Fibroblast of lung (primary cell): Measurements from ENCODE around the gene PTPRE. TPM values are rescaled to one million over a fixed set of nuclear protein-coding genes. Genes with fewer than 3 reads are reported as not detected.

Experiments
- DNase-seq, 2 donors: peaks; one replicate each; pipeline versions ENCODE4 v3.0.0 to v3.0.0-alpha.2; 2010; ENCODE audit warnings: low read depth in 2 of 2
- H2AFZ ChIP-seq: 2 replicates; pipeline ENCODE4 v1.5.1; 2012; ENCODE audit warnings: low read length, control low read depth, inconsistent platforms
- H3K27ac ChIP-seq: 2 replicates; pipeline ENCODE4 v1.5.1; 2011; ENCODE audit warnings: low read length, control low read depth; ENCODE audit not compliant: insufficient read depth
- H3K27me3 ChIP-seq: 2 replicates; pipeline ENCODE4 v1.5.1; 2011; ENCODE audit warnings: mild to moderate bottlenecking, low read length; ENCODE audit not compliant: control insufficient read depth, insufficient read depth
- H3K36me3 ChIP-seq: 2 replicates; pipeline ENCODE4 v1.5.1; 2011; ENCODE audit warnings: low read length; ENCODE audit not compliant: control insufficient read depth, insufficient read depth
- H3K4me1 ChIP-seq: 2 replicates; pipeline ENCODE4 v1.5.1; 2011; ENCODE audit warnings: low read length; ENCODE audit not compliant: control insufficient read depth, insufficient read depth; ENCODE audit errors: extremely low read depth
- H3K4me2 ChIP-seq: 2 replicates; pipeline ENCODE4 v1.5.1; 2011; ENCODE audit warnings: low read length, control low read depth; ENCODE audit not compliant: insufficient read depth; ENCODE audit errors: extremely low read depth
- H3K4me3 ChIP-seq, 4 experiments: fragments of 200-600 bp in 1 of 4; sonication (generic) in 1 of 4; replicated peaks in 1 of 4; 2 replicates each; pipeline ENCODE4 v1.5.1; 2011 to 2016; ENCODE audit warnings: low read length in 4 of 4, low read depth in 3 of 4, mild to moderate bottlenecking in 3 of 4, control low read depth in 2 of 4, inconsistent platforms in 1 of 4, mixed read lengths in 1 of 4; ENCODE audit not compliant: insufficient read depth in 1 of 4; ENCODE audit errors: control extremely low read depth in 1 of 4
- H3K79me2 ChIP-seq: 2 replicates; pipeline ENCODE4 v1.5.1; 2012; ENCODE audit warnings: mild to moderate bottlenecking, low read length, inconsistent platforms; ENCODE audit not compliant: control insufficient read depth, insufficient read depth
- H3K9ac ChIP-seq: 2 replicates; pipeline ENCODE4 v1.5.1; 2011; ENCODE audit warnings: mild to moderate bottlenecking, low read length, control low read depth; ENCODE audit not compliant: insufficient read depth
- H3K9me3 ChIP-seq: 2 replicates; pipeline ENCODE4 v1.5.1; 2012; ENCODE audit warnings: low read depth, low read length; ENCODE audit not compliant: control insufficient read depth, insufficient read depth
- H4K20me1 ChIP-seq: 2 replicates; pipeline ENCODE4 v1.5.1; 2011; ENCODE audit warnings: low read length; ENCODE audit not compliant: control insufficient read depth, insufficient read depth; ENCODE audit errors: extremely low read depth
- EZH2 ChIP-seq: IDR thresholded peaks from 2 replicates; pipeline ENCODE4 v1.5.1; 2012; ENCODE audit warnings: low read length, control low read depth, mild to moderate bottlenecking; ENCODE audit errors: missing control alignments
- polyA plus RNA-seq, 2 donors: library from polyadenylated mRNA; depleted of rRNA in 1 of 2; stranded (reverse) in 1 of 2; unstranded in 1 of 2; fragments of >200 nt; gene quantifications; 2 replicates each; pipeline ENCODE4 v1.2.1, GENCODE V29; 2011 to 2012; ENCODE audit warnings: missing spikeins in 1 of 2
- total RNA-seq: library from RNA; depleted of rRNA; stranded (reverse); fragments of >200 nt; gene quantifications from 2 replicates; pipeline ENCODE4 v1.2.1, GENCODE V29; 2014
- TF ChIP-seq, protein P1 (sequence below), 2 donors: IDR thresholded peaks in 1 of 2; conservative IDR thresholded peaks in 1 of 2; 1 replicate in 1 of 2; 2 replicates in 1 of 2; pipeline ENCODE4 v1.5.1; 2011 to 2012; ENCODE audit warnings: low read length in 2 of 2, control low read depth in 1 of 2, inconsistent platforms in 1 of 2, low read depth in 1 of 2, mild to moderate bottlenecking in 1 of 2

Gene PTPRE
- total and polyA plus RNA-seq, 2 donors (not counting 1 experiment from before 2014, with no cell fraction given): 0.75 to 1.8 TPM

DNA sequence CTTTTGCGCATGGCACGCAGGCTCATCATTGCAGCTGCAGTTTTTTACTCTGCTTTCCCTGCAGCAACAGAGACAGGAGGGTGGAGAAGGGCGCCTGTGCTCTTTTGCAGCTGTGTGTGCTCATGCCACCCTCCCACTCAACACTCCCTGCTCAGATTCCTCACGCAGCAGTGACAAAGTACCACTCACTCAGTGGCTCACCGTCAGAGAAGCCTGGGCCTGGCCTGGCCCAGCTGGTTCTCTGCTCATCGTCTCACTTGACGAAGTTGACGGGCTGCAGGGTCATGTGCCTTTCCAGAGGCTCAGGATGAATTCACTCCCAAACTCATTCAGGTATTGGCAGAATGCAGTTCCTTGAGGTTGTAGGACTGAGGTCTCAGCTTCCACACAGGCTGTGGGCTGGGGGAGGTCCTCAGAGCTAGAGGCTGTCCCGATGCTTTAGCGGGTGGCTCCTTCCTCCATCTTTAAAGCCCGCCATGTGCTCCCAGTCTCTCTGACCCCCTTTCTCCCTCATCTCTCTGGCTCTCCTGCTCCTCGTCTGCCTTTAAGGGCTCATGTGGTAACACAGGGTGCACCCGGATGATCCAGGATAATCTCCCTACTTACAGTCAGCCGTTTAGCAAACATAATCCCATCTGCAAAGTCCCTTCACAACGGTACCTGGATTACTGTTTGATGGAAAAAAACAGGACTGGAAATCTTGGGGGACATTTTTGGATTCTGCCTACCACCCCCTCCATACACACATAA lies 25.8 kb downstream of the PTPRE start:
- H3K9ac ChIP-seq: no peak overlapping the region
- no peaks in the 10 kb centered on the region for H3K79me2 ChIP-seq
- no peaks in the 10 kb centered on the region for H3K27me3 ChIP-seq
- H3K4me3 ChIP-seq: no peak overlapping the region
- DNase-seq: no peak
- H3K4me1 ChIP-seq: no peaks in the 10 kb centered on the region
- no peak overlapping the region for H3K4me2 ChIP-seq
- H3K36me3 ChIP-seq: no peaks in the 10 kb centered on the region
- H2AFZ ChIP-seq: no peak overlapping the region
- H3K27ac ChIP-seq: no peak overlapping the region
- no peaks in the 10 kb centered on the region for H4K20me1 ChIP-seq
- TF ChIP-seq, protein P1, sequence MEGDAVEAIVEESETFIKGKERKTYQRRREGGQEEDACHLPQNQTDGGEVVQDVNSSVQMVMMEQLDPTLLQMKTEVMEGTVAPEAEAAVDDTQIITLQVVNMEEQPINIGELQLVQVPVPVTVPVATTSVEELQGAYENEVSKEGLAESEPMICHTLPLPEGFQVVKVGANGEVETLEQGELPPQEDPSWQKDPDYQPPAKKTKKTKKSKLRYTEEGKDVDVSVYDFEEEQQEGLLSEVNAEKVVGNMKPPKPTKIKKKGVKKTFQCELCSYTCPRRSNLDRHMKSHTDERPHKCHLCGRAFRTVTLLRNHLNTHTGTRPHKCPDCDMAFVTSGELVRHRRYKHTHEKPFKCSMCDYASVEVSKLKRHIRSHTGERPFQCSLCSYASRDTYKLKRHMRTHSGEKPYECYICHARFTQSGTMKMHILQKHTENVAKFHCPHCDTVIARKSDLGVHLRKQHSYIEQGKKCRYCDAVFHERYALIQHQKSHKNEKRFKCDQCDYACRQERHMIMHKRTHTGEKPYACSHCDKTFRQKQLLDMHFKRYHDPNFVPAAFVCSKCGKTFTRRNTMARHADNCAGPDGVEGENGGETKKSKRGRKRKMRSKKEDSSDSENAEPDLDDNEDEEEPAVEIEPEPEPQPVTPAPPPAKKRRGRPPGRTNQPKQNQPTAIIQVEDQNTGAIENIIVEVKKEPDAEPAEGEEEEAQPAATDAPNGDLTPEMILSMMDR (conservative IDR thresholded peaks at IDR 0.05 in 1 of 2, IDR thresholded peaks at IDR 0.05 in 1 of 2; ENCODE audit: low read depth in 1 of 2, low read length in 2 of 2): no peak
- TF ChIP-seq EZH2: no peak
- H3K9me3 ChIP-seq: no peaks in the 10 kb centered on the region

- no peaks in the 10 kb centered on the region for H3K9me3 ChIP-seq
- H3K4me3 ChIP-seq: no peak overlapping the region
- no peaks in the 10 kb centered on the region for H3K4me1 ChIP-seq
- H3K4me2 ChIP-seq: no peak overlapping the region
- H2AFZ ChIP-seq: no peak overlapping the region
- no peaks in the 10 kb centered on the region for H3K36me3 ChIP-seq
- H4K20me1 ChIP-seq: no peaks in the 10 kb centered on the region
- H3K9ac ChIP-seq: no peak overlapping the region
- TF ChIP-seq, protein P1 (conservative IDR thresholded peaks at IDR 0.05 in 1 of 2, IDR thresholded peaks at IDR 0.05 in 1 of 2; ENCODE audit: low read depth in 1 of 2, low read length in 2 of 2): no peak
- TF ChIP-seq EZH2: no peak
- H3K27ac ChIP-seq: no peak overlapping the region
- no peak for DNase-seq
- H3K27me3 ChIP-seq: no peaks in the 10 kb centered on the region
- no peaks in the 10 kb centered on the region for H3K79me2 ChIP-seq
Observed at GRCh38 chr10:127933271-127933670, 26.4 kb downstream of the PTPRE start.

DNA sequence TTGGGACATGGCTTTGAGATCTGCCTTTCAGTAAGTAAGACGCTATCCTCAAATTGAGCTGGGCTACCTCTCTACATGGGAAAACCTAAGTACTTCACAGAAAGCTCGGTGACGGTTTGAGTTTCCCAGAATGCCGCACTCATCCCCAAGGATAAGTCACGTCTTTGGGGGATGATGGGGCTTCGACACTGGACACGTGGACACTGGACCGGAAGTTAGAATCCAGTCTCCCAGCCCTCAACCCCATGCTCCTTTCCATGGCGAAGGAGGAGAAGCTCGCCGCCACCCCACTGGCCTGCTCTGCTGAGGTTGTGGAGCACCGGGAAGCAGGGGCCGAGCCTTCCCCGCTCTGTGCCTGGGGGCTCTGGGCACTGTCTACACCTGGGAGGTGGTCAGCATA lies 27.5 kb downstream of the PTPRE start:
- Histone ChIP-seq H3K4me2 (no peak overlapping the region), H3K9ac (no peak overlapping the region), H3K79me2 (no peaks in the 10 kb centered on the region), H3K9me3 (no peaks in the 10 kb centered on the region), H4K20me1 (no peaks in the 10 kb centered on the region), H3K27ac (no peak overlapping the region), H3K4me3 (no peak overlapping the region), H3K27me3 (no peaks in the 10 kb centered on the region), H3K4me1 (no peaks in the 10 kb centered on the region), H2AFZ (no peak overlapping the region), H3K36me3 (no peaks in the 10 kb centered on the region)
- no peak for DNase-seq
- TF ChIP-seq, protein P1 (conservative IDR thresholded peaks at IDR 0.05 in 1 of 2, IDR thresholded peaks at IDR 0.05 in 1 of 2; ENCODE audit: low read depth in 1 of 2, low read length in 2 of 2): no peak
- TF ChIP-seq EZH2: no peak
